NOMO-1 (cell line): ENCODE measurements around the gene NEUROD4.

Source experiments
- DNase-seq, 2 experiments: peaks; one replicate each; lab custom pipeline; 2025; ENCODE audit not compliant: unreplicated experiment in 2 of 2; lab: John Stamatoyannopoulos, UW

NEUROD4 gene

DNA sequence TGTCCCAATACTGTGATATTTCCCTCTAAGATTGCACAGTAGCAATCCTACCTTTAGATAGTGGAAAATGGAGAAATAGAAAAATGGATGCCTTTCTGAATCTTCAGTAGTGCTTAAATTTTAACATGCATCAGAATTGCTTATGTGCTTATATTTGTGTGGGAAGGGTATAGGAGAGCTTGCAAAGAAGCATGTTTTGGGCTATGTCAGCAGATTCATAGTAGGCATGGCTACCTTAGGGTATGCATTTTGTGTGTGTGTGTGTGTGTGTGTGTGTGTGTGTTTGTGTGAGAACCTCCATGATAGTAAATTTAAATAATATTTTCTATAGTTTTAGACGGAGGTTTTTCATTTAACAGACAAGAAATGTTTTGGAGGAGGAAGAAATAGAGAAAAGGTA lies 38.3 kb downstream of the NEUROD4 start:
- DNase-seq = no peak

- DNase-seq = no peak
Measured at GRCh38 chr12:55058776-55059175, 39.0 kb downstream of the NEUROD4 start.

GRCh38 chr12:55060470-55060869 lies 40.7 kb downstream of the NEUROD4 start:
- peak; percentile 71 to 89 for DNase-seq

DNA sequence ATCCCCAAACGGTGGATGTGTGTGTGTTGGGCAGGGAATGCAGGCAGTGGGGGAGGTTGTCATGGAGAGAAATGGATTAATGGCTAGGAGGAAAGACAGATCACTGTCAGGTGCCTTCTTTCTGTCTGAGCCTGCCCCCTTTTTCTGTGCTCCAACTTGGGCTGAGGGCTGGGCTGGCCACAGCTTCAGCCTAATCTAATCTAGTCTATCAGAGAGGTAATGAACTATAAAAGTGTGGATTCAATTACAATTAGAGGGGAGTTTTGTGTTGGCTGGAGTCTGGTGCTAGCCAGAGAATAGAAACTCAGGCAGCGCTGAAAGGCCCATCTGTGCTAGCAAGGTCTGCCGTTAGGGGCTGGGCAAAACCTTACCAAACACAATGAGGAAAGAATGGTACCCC lies 41.2 kb downstream of the NEUROD4 start:
- DNase-seq = no peak

DNA sequence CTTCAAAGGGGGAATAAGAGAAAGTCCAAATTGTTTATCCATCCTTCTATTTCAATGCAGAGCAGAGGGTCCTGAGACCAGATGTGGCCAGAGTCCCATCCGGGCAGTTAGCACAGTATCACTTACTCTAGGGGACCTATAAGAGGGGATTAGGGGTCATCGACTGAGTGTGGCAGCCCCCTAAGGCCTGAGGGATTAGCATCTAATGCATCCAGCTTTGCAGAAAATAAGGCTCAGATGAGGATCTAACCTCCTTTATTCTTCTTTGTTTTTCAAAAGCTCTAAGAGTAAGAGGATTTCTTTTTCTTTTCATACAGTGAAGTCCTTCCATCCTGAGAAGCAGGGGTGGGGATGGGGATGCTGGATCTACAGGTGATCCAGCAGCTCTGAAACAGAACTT lies 43.5 kb downstream of the NEUROD4 start:
- no peak for DNase-seq

- no peak for DNase-seq
Measured at GRCh38 chr12:55065535-55065934, 45.8 kb downstream of the NEUROD4 start.

DNA sequence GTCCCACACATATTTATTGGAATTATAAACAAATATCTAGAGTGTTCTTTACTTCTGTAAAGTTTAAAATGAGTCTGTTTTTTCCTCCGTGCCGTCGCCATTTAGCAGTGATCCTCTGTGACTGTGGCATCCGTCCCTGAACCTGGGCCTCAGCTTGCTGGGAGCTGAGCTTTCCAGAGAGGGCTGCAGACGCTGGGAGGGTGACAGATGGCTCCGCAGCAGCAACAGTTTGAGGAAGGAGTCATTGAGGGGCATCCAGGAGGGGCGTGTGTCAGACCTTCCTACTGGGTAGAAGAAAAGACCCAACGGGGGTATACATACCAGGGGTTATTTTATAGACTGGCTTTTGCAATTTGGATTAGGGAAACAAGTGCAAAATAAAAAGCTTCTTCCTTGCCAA lies 47.9 kb downstream of the NEUROD4 start:
- DNase-seq = no peak

GRCh38 chr12:55068416-55069010 lies 48.7 kb downstream of the NEUROD4 start:
- peak; percentile 14 to 53 for DNase-seq

DNA sequence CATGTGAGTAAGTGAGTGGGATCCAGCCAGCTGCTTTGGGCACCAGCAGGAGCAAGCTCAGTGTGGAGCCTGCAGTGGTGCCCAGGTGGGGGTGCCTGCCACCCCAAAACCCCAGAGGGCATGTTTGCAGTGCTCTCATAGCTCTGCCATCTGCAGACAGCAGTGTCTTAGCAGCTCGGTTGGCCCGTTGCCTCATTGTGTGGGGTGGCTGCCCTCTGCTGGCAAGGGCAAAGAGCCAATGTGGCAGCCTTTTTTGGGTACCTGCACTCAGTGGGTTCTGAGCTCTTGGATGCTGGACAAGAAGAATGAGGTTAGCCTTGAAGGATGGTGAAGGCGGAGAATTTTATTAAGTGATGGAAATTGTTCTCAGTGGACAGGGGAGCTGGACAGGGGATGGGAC lies 52.3 kb downstream of the NEUROD4 start:
- DNase-seq = peak; percentile 45 to 48

GRCh38 chr12:55073043-55074022 lies 53.6 kb downstream of the NEUROD4 start:
- peak; percentile 5 to 67 for DNase-seq

GRCh38 chr12:55074806-55075205 lies 55.0 kb downstream of the NEUROD4 start:
- no peak for DNase-seq
